Embryonic facial prominence (tissue), 1 donor: Measurements from ENCODE around the gene CDH12.
"Not testable (repeated sequence)": the region's sequence is repeated elsewhere in the genome, so short reads cannot be mapped to it uniquely, and the experiment has no call there.

ENCODE experiments used
- DNase-seq: peaks from one replicate; pipeline ENCODE4 v3.0.0-alpha.2; 2016; ENCODE audit errors: extremely low spot score

Gene CDH12

DNA sequence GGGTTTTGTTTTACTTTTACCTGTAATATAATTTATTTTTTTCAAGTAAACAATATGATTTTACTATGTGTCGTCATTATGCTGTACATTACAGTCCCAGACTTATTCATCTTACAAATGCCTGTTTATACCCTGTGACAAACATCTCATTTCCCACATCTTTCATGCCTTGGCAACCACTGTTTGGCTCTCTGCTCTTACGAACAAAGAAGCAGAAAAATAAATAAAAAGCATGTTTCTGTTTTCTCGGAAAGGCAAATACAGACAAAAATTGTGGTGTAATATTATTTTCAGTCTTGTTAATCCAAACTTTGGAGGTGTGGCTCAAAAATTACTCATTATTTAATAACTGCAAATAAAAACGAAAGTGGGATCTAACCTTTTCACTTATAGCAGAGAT is 393.0 kb downstream of the CDH12 start:
- no peak for DNase-seq

GRCh38 chr5:22432905-22433304 is 420.2 kb downstream of the CDH12 start:
- DNase-seq: no peak

- no peak for DNase-seq
Observed at GRCh38 chr5:22431840-22432239, 421.3 kb downstream of the CDH12 start.

GRCh38 chr5:22431406-22431805 is 421.7 kb downstream of the CDH12 start:
- no peak for DNase-seq

GRCh38 chr5:22411554-22412349 is 441.4 kb downstream of the CDH12 start:
- DNase-seq: no peak

DNA sequence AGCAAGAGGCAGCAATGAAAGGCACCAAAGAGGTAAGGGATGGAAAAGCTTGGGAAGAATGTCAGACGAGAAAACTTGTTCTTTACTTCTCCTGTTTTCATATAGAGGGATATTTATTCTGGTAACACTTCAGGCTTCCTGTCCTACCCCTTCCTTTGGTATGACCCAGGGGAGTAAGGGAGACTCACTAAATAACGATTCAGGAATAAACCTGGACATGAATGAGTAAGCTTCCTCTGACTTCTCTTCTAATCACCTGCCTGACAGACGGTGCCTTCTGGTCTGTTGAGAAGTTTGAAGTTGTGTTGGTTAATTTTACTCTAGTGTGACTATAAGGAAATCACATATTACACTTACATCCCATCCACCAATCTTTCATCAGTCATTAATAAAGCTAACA is 461.2 kb downstream of the CDH12 start:
- no peak for DNase-seq

GRCh38 chr5:22390888-22391287 is 462.3 kb downstream of the CDH12 start:
- no peak for DNase-seq

- DNase-seq: no peak
Observed at GRCh38 chr5:22372826-22373660, 480.1 kb downstream of the CDH12 start.

DNA sequence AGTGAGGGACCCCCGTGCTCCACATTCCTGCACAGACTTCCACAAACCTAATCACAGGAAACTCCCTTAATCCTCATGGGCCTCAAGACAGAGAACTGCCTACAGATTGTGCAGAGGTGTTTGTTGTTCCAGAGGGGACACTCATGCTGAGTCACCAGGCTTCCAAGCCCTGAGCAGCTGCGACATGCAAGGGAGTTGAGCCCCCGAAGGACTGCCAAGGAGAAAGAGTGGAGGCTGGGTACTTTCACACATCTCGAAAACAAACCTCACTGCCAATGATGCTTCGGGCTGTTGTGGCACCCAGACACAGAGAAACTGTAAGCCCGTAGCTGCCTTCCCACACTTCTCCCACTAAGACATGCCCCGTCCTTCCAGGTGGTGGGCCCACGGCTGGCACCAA is 480.8 kb downstream of the CDH12 start:
- no peak for DNase-seq

DNA sequence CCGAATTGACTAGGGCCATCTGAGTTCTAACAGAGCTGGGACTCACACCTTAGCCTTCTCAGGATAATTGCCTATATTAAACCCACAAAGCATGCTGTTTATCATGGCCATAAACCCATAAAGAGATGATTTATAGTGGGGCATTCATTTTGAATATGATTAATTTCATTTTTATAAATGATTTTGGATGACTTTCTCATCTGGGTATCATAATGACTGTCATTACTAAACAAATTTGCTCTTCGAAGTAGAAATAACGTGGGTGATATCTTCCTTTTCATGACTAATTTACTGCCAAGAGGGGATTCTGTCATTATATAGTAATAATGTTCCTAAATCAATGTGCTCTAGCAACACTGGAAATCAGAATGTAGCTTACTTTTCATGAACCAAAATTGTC is 498.2 kb downstream of the CDH12 start:
- no peak for DNase-seq

DNA sequence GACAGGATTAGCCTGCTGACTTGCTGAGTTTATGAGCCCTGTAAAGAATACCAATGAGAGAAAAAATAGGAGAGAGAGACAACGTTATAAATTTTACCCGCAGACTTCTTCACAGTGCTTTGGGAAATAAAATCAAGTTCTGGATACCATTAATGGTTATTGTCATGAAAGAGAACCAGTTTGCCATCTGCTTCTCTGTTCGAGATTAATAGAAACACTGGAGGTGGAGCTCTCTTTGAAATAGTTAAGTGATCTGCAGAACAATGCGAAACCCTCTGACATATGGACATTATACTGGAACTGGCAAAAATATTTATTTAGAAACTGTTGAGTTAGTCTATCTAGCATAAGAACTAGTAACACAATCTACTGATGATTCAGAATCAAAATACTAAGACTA is 500.7 kb downstream of the CDH12 start:
- no peak for DNase-seq

DNA sequence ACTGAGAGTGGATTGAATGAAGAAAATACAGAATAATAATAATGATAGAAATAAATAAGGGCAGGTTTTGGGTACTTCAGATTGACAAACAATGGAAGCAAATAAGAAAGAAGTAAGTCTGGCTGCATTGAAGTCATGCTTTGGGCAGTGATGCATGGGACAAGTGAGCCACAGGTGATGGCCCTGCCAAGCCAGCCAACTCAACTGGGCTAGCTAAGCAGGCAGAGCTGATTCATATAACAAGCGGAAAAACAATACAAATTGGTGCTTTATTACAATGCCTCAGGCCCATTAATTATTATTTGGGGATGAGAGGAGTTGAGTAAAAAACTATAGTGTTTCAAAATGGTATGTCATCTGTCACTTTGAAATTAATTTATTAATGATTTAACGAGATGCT is 502.0 kb downstream of the CDH12 start:
- no peak for DNase-seq

GRCh38 chr5:22348027-22348426 is 505.1 kb downstream of the CDH12 start:
- DNase-seq: no peak

DNA sequence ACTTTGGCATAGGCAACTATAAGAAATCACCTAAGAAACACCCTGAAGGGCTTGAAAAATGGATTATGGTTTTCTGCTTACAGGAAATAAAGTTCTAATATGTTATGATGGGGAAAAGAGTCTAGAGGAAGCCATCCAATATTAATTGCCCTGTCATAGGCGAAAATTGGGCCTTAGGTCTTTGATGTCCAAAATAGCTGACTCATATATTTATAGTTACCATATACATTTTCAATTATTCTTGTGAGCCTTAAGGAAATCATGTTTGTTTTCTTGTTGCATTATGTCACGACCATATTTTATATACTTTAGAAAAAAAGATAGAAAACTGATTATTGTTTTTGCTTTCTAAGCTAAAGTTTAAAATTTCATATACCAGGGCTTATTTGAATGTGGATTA is 509.1 kb downstream of the CDH12 start:
- DNase-seq: no peak

DNA sequence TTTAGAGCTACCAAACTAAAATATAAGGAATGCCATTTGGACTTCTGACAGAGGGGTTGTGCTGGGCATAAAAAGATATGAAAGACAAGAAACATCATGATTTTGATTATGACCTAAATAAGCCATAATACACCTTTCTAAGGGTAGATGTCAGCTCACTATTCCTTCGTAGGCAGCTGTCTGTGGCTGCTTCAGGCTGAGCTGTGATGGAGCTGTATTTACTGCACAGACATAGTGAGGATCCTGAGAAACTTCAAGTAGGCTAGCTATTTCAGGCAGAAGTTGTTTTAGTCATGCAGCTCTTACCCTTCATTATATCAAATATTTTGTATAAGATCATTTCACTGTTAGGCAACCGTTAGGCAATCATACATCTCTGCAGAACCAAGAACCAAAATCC is 511.7 kb downstream of the CDH12 start:
- no peak for DNase-seq

- not testable (repeated sequence) for DNase-seq
Observed at GRCh38 chr5:22332949-22333348, 520.2 kb downstream of the CDH12 start.

DNA sequence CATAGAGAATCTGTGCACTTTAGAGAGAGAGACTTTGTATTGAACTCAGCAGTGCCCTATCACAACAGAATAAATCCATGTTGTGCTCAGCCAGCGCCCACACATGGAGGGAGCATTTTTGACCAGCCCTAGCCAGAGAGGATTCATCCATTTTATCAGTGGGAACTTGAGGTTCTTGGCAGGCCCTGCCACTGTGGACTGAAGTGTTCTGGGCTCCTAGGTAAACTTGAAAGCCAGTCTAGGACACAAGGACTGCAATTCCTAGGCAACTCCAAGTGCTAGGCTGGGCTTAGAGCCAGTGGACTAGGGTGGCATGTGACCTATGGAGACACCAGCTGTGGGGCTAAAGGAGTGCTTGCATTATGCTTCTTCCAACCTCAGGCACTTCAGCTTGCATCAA is 523.5 kb downstream of the CDH12 start:
- DNase-seq: no peak

DNA sequence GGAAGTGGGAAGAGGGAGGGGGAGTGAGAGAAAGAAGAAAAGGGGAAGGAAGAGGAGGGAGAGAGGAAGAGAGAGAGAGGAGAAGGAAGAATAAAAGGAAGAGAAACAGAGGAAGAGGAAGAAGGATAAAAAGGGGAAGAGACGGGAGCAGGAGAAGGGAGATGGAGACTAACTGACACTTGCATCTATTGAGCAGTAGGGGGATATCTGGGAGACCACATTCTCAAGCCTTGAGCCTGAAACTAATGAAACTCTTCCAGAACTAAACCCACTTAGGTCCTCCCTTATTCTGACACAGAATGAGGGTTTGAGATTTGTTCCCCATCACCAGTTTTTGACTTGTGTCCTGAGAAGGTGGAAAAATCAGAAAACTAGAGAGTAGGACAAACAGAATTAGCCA is 533.3 kb downstream of the CDH12 start:
- no peak for DNase-seq

- DNase-seq: no peak
Observed at GRCh38 chr5:22316294-22316693, 536.9 kb downstream of the CDH12 start.

DNA sequence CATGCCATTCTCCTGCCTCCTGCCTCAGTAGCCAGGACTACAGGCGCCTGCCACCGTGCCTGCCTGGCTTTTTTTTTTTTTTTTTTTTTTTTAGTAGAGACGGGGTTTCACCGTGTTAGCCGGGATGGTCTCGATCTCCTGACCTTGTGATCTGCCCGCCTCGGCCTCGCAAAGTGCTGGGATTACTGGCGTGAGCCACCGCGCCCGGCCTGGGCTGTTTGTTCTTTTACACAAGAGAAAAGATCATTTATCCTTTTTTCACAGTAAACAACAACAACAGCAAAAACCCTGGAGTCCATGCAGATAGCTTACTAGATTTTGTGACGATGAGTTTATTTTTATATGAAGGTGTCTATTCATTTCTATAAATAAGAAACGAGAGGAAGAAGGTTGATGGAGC is 538.1 kb downstream of the CDH12 start:
- DNase-seq: not testable (repeated sequence)

- no peak for DNase-seq
Observed at GRCh38 chr5:22314548-22314947, 538.6 kb downstream of the CDH12 start.

DNA sequence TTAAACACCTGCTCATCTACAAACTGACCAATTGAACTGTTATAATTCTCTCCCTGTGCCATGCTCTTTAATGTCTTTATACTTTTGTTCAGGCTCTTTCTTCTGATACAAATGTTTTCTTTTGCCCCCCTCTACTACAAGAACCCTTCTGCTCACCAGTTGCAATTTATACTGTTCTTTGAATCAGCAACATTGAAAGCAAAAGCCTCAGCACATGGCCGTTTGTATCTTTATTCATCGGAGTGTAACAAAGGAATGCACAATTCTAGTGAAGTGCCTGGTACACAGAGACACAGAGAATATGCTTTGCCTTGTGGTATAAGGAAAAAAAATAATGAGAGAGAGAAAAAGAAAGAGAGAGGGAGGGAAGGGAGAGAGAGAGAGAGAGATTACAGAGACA is 547.1 kb downstream of the CDH12 start:
- DNase-seq: no peak

DNA sequence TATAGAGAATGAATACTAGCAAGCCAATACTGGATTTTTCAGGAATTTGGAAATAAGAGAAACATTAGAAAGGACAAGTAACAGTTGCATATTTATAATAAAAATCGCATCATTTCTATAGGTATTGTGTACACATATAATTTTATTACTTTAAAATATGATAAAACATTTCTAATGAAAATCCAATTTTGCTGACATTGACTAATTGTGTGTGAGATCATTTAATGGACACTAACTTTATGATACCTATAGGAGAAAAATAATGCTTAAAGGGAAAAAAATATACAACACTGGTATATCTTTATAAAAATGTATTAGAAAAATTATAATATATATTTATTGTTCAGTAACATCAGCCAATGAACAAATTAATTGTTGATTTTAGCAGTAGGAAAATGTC is 557.3 kb downstream of the CDH12 start:
- DNase-seq: no peak
